Hepatic stellate cell (primary cell): ENCODE data around the gene RAB11FIP3.
A peak's percentile ranks its signal among the peaks of the same experiment; 100 is the strongest.
"Not testable (repeated sequence)": the region's sequence is repeated elsewhere in the genome, so short reads cannot be mapped to it uniquely, and the experiment has no call there.

ENCODE experiments used
- DNase-seq: peaks from one replicate; pipeline ENCODE4 v3.0.0; 2011; ENCODE audit warnings: low spot score

Gene RAB11FIP3

DNA sequence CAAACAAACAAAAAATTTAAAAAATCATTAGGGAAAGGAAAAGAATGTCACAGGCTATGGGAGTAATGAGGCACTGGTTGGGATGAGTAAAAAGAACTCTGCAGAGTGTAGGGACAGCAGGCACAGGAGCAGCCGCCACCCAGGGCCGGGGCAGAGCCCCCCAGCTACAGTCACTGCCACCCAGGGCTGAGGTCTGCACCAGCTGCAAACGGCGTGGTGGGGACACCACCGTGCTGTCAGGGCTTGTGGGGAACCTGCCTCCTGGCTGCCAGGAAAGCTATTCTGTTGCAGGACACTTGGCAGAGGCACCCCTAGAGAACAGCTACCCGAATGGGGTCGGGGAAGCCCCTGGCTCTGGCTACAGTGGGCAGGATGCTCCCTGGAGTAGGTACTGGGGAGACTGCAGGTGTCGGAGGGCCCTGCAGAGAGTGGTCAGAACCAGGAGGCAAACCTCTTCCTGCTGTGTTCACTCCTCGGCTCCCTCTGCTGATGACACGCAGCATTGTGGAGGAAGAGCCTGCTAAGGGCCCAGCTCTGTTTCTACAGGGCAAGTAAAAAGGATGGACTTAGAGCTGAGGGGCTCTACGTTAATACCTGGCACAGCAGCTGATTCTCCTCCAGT is 69.8 kb downstream of the RAB11FIP3 start:
- peak; percentile 77 for DNase-seq

DNA sequence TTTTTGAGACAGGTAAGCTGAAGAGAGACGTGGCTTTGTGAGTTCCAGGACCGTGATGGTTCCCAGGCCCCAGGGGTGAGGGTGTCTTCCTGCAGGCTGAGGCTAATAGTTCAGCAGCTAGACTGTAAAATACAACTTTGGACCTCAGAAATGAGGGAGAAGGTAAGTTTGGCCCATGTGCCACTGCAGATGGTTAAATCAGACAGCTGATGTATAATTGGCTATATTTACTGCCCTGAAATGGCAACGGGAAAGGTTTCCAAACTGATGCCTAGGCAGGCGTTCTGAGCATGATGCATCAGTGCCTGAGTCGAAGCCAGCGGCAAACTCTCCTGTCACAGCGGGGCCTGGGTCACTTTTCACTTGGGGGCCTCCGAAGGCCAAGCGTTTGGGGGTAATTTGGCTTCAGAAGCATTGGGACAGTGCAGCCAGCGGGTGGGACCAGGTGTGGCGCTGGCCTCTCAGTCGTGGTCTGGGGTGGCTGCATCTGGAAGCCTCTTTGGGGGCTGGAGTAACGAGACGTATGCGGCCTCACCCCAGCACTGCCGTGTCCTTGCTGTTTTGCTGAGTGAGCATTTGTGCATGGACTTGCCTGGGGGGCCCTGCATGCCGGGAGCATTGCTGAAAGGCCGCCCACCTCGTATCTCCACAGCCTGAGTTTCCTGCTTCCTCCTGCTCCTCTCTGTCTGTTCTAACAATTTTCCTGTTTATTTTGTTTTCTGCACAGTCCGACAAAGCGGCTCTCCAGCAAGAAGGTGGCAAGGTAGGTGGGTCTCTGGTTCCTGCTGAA is 70.8 kb downstream of the RAB11FIP3 start:
- no peak for DNase-seq

DNA sequence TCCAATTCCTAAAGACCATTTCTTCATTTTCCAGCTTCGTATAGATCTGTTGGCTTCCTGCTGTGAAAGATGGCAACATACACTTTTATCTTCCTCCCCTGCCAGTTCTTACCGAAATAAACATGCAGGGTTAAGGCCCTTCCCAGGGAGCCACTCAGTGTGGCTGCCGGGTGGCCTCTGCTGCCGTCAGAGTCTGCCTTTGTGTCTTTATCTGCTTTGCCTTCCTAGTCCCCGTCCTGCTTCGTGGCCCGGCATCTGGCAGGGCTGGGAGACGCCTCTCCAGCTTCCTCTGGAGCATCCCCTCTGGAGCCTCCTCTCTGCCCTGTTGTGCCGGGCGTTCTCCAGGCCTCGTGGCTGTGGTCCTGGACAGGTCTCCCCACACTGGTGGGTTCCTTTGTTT is 71.8 kb downstream of the RAB11FIP3 start:
- no peak for DNase-seq

DNA sequence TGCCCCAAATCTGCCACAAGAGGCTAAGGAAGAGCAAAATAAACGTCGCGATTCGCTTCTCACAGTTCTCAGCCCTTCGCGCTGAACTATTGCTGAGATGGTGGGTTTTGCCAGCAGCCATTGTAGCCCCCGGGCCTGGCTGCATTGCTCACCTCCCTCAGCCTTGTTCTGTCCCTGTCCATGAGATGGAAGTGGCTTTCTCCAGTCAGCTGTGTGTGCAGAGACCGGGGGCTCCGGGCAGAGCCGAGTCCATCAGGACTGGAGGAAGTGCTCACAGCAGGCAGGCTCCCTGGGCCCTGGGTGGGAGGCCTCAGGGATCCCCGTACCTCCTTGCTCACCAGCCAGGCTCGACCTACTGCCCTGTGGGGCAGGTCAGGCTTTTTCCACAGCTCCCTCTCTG is 74.5 kb downstream of the RAB11FIP3 start:
- DNase-seq = no peak

DNA sequence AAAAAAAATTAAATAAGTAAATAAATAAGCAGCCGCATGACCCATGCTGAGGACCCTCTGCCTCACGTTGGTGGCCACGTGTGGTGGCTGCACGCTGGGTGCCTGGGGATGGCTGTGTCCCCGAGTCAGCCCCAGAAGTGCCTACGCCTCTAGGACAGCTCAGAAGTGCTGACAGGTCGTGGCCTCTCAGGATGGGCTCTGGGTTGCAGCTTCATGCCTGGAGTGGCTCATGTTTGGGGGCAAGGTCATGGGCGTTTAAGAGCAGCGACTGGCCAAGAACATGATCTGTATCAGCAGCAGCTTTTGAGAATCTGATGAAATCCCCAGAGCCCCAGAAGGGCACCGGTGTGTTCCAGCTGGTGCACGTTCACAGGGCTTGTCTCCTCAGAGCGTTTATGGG is 75.3 kb downstream of the RAB11FIP3 start:
- DNase-seq = no peak

DNA sequence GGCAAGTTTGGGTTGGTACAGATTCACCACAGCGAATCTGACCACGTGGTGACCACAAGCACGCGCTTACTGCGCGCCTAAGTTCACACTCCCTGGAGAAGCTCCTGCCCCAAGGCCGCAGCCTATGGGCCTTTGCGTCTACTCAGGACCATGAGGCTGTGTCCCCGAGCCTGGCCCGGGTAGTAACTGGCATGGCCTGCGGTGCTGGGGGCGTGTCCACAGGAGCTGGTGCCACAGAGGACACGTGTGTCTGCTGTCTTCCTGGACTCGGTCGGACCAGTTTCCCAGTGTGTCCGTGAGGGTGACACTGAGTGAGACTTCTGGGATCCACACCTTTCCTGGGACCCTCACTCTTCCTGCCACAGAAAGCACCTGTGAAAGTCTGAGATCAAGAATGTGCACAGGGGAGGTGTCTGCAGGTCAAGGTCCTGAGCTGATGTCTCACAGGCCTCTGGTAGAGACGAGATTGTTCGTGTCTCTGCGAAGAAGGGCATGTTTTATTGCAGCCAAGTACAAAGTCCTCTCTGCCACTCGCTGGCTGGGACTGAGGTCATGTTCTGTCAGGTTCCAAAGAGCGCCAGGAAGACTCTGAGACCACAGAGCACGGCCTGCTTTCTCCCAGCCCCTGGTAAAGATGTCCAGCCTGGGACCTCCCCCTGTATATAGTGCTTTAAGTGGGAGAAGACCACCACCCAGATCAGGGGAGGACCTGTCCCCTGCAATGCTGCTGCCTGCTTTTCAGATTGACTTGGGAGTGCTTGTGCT is 76.9 kb downstream of the RAB11FIP3 start:
- DNase-seq = no peak

DNA sequence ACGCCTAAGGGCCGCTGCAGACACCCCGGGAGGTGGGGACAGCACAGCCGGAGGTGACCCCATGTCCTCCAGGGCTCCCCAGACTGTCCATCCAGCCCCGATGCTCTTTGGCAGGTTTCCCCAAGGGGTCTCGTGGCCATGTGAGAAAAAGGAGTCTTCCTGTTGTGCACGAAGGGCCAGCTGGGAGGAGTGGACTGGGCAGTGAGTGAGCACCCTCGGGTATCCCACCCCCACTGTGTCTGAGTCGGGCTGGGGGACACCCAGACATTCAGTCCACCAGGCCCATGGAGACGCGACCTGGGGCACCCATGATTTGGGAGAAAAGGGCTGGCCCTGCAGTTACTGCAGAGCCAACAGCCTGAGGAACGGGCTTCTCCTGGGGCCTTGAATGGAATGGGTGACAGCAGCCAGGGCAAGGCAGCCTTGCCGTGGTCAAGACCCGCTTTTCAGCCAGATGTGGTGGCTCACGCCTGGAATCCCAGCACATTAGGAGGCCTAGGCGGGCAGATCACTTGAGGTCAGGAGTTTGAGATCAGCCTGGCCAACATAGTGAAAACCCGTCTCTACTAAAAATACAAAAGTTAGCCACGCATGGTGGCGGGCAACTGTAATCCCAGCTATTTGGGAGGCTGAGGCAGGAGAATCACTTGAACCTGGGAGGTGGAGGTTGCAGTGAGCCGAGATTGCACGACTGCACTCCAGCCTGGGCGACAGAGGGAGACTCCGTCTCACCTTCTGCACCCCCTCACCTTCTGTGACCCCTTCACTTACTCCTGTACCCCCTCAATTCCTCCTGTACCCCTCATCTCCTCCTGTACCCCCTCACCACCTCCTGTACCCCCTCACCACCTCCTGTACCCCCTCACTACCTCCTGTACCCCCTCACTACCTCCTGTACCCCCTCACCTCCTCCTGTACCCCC is 78.0 kb downstream of the RAB11FIP3 start:
- DNase-seq = no peak

DNA sequence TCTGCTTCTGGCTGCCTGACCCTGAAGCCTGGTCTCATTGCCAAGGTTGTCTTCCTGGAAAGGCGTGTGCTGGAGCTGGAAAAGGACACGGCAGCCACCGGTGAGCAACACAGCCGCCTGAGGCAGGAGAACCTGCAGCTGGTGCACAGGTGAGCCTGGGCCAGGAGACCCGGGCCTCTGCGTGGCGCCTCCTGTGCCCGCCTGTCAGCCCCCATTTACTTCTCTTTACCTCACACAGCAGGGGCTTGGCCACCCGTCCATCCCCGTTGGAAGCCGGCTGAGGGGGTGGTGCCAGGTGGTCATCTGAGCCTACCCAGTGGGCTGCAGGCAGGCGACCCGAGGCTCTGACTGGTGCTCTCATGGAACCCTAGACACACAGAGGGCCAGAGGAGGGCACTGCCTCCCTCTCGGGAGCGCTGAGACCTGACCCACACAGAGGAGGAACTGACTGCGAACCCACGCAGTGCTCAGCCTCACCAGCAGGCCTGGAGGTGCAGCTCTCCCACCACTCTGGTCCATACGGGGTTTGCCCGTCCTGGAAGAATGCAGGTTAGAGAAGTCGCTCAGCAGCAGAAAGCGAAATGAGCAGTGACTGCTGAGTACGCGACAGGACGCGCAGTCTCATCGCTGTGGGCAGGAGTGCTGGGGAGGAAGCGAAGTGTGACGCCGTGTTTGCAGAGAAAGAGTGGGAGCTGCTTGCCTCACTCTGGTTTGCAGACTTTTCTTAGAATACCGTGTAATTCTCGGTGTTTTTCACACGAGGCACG is 80.2 kb downstream of the RAB11FIP3 start:
- DNase-seq = no peak

DNA sequence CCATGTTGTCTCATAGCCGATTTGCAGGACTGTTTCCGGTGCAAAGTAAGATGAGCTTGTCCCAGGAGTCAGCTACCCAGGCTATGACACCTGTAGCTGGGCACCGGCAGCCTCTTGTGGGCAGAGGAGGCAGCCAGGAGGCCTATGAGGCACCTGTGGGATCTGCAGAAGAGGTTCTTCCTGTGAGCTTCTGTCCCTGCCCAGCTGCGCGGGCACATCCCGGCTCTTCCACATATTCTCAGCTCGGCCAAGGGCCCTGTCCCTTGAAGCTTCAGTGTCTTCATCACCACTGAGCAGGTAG is 80.7 kb downstream of the RAB11FIP3 start:
- DNase-seq = no peak

DNA sequence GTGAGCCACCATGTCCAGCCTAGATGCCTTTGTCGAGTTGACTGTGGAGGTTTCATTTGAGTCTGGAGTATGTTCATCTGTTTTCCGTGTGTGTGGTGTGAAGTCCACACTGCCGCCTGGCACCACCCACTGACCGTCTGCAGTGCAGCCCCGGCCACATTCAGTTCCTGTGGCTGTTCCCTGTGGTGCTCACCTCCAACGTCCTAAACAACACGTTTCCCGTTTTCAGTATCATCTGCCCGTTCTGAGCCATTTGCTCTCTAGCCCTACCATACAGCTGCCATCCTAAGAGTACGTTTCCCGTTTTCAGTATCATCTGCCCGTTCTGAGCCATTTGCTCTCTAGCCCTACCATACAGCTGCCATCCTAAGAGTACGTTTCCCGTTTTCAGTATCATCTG is 82.1 kb downstream of the RAB11FIP3 start:
- DNase-seq = not testable (repeated sequence)

DNA sequence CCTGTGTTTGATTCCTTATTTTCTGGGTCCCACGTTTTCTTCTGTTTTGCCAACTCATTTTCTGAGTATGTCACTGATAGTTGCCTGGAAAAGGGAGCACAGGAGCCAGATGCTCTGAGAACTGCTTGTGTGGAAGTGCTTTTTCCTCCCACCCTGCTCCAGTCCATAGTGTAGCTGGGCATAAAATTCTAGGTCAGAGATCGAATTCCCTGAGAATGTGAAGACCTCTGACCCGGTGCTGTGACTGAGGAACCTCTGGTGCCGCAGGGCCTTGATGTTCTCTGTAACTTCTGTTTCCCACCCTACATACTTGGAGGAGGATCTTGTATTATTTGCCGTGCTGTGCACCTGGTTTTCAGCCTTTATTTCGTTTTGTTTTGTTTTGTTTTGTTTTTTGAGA is 82.5 kb downstream of the RAB11FIP3 start:
- no peak for DNase-seq

DNA sequence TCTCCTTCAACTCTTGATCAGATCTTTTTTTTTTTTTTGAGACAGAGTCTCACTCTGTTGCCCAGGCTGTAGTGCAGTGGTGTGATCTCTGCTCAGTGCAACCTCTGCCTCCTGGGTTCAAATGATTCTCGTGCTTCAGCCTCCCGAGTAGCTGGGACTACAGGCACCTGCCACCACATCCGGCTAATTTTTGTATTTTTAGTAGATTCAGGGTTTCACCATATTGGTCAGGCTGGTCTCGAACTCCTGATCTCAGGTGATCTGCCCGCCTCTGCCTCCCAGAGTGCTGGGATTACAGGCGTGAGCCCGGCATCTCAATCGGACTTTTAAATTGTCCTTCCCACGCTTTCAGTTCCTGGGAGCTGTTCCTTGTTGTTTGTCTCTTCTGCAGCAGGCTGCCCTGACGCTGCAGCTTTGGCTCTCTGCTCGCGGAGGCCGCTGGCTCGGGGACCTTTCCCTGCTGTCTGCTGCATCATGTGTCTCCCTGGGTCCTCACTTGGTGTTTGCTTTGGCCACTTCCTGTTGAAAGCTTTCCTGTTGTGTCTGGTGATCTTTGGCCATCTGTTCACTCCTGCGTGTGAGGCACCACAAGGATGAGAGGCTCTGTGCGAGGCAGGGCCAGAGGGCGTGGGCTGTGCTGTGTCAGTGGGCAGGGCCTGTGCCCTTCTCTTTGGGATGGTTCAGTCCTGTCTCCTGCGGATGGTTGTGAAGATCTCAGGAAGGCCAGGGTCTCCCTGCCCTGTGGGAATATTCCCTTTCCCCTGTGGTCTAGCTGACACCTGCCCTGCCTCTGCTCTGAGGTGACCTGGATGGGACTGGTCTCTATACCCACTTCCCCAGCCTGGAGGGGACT is 83.7 kb downstream of the RAB11FIP3 start:
- DNase-seq = no peak

DNA sequence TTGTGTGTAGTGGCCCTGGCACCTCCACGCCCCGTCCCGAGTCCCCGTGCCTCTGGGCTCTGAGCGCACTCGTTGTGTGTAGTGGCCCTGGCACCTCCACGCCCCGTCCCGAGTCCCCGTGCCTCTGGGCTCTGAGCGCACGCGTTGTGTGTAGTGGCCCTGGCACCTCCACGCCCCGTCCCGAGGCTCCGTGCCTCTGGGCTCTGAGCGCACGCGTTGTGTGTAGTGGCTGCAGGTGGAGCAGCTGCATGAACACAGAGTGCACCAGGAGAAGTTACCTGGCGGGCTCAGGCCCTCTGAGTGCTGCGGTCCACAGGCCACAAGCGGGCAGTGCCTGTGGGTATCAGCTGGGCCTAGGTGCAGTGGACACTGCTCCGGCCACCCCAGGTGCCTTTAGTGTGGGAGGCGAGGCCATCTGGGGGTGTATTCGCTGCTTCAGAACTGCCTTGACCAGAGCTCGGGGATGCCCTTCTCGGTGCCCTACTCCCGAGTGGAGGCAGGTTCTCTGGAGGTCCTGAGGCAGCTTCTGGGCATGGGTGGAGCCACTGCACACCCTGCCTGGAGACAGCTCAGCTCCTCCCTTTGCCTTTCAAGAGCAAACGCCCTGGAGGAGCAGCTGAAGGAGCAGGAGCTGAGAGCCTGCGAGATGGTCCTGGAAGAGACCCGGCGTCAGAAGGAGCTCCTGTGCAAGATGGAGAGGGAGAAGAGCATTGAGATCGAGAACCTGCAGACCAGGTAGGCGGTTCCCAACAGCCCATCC is 84.8 kb downstream of the RAB11FIP3 start:
- no peak for DNase-seq

DNA sequence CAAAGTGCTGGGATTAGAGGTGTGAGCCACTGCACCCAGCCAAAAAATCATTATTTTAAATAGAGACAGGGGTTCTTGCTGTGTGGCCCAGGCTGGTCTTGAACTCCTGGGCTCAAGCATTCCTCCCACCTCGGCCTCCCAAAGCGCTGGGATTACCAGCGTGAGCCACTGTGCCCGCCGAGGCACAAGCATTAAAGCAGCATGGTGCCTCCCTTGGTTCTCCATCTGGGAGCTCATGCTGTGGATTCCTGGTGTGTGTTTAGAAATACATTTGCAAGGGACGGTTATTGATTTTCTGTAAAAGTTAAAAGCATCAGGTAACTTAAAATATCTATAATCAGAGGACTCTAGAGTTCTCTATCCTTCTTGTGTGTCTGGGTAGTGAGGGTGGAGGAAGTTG is 87.4 kb downstream of the RAB11FIP3 start:
- no peak for DNase-seq

DNA sequence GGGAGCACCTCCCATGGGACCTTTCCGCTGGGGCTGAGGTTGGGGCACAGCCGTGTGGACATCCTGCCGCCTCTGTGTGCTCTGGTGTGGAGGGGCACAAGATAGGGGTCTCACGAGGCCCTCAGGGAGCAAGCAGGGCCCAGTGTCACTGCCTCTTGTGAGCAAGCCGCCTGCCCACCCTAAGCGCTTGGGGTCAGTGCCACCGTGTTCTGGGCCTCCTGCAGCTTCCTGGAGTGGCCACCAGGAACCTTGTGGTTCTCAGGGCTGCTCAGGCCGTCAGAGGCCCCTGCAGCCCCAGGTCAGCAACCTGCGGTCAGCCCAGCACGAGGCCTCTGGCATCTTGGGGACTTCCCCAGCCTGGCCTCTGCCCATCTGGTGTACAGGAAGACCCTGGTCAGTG is 88.5 kb downstream of the RAB11FIP3 start:
- DNase-seq = no peak

DNA sequence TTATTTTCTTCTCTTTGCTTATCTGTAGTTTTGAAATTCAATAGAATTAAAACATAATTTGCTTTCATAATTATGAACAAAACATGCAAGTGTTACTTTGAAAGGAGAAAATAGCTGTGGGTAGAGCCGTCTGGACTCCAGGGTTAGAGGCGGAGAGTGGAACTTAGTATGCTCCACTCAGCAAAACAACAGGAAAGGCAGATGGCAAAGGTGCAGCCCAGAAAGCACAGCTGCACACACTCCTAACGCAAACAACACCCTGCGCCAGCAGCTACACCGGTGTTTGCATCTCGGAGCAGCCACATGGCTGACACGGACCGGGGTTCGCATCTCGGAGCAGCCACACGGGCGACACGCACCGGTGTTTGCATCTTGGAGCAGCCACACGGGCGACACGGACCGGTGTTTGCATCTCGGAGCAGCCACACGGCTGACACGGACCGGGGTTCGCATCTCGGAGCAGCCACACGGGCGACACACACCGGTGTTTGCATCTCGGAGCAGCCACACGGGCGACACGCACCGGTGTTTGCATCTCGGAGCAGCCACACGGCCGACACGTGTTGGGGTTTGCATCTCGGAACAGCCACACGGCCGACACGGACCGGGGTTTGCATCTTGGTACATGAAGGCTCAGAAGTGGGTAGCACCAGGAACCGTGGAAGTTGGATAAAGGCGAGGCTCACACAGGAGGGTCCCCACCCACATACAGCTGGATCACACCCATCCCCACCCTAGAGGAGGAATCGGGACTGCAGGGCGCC is 89.9 kb downstream of the RAB11FIP3 start:
- no peak for DNase-seq

DNA sequence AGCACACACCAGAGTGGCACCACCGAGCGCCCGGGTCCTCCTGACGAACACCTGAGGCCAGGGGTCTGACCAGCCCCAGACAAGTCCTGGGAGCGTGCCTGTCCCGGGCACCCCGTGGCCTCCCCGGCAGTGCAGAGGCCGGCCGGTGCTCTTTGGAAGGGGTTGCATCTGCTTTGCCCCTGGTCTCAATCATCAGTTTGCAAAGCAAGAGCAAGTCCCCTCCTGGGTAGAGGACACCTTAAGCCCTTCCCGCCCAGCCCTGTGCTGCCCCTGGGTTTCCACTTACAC is 90.4 kb downstream of the RAB11FIP3 start:
- no peak for DNase-seq

DNA sequence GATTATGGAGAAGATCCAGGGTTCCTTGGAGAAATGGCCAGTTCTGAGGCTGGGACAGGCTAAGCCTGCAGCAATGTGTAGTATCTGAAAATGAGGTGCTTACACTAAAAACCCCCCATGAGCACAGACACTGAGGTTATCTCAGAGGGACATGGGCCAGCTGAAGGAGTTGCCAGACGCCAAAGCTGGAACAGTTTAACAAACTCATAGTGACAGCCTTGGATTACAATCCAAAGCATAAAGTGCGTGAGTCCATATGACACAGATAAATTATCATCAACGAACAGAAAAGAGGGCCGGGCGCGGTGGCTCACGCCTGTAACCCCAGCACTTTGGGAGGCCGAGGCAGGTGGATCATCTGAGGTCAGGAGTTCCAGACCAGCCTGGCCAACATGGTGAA is 90.9 kb downstream of the RAB11FIP3 start:
- DNase-seq = no peak

DNA sequence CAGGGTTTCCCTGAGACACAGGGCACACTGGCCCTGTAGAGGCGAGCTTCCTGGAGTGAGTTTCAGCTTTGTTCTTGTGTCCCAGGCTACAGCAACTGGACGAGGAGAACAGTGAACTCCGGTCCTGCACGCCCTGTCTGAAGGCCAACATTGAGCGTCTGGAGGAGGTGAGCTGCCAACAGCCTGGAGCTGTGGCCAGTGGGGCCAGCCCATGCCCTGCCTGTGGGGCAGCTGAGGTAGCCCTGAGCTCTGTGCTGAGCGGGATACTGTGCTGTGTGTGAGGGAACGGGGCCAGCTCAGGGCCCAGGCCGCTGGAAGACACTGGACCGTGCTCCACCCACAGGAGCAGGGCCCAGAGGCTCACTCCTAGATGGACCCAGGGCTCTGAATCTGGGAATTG is 93.4 kb downstream of the RAB11FIP3 start:
- DNase-seq = no peak
